GM12875 (cell line): ENCODE measurements around the gene FAM170B.

Source experiments
- H3K4me3 ChIP-seq: one replicate; pipeline ENCODE4 v1.5.1; 2011; ENCODE audit warnings: low read depth, low read length, control low read depth
- CTCF ChIP-seq: IDR thresholded peaks from 2 replicates; pipeline ENCODE4 v1.5.1; 2011; ENCODE audit warnings: low read depth, mild to moderate bottlenecking, control low read depth, inconsistent platforms, low read length, moderate library complexity, borderline replicate concordance; ENCODE audit not compliant: insufficient read depth

The FAM170B gene

DNA sequence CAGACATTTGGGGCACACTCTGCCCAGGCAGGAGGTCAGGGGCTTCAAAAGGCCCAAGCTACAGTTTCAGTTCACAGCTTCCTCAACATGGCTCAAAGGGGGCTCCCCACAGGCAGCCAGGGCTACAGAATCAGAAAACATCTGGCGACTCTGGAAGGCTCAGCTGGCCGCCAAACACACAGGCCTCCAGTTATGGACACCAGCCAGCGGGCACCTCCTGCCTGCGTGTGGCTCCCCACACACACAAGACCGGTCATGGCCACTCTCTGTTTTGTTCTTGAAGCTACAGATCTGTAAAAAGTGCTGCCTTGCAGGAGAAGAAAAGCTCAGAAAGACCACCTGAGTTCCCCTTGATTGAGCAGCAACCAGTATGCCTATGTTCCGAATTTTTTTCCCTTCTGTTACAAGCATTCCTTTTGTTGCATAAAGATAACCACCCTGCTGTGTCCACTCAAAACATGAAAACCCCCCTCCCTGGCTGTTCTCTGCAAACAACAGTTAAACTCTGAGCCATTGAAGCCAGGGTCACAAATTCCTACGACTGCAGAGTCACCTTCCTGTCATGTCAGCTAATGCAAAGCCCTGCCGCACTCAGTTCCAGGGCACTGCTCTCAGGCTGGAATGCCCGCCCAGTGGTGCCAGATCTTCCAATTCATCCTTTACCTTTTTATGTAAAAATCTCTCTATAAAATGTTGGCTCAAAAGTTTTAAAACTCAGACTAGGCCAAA, 52.1 kb downstream of the FAM170B start:
- no peak for TF ChIP-seq CTCF
- no peak overlapping the region for H3K4me3 ChIP-seq
